ENCODE data around the gene CEMIP2. TPM values are rescaled to one million over a fixed set of nuclear protein-coding genes. Genes with fewer than 3 reads are reported as not detected.

CEMIP2 gene
- total RNA-seq, 1 donor from 2014 or later = 9.3 TPM

GRCh38 chr9:71690689-71691435 is 77.5 kb downstream of the CEMIP2 start:
- DNase-seq (ENCODE audit: missing footprints) = no peak
- no peak for ATAC-seq

GRCh38 chr9:71690063-71690688 is 78.1 kb downstream of the CEMIP2 start:
- DNase-seq (ENCODE audit: missing footprints) (no peak), ATAC-seq (no peak)
- intact Hi-C loops (cut with DNase I) = no loop called here

More at GRCh38 chr9:71690689-71691435, 77.5 kb downstream of the CEMIP2 start:
- intact Hi-C loops (cut with DNase I) = no loop called here

GRCh38 chr9:71687676-71688075 is 80.6 kb downstream of the CEMIP2 start:
- ATAC-seq (no peak), DNase-seq (ENCODE audit: missing footprints) (no peak)
- intact Hi-C loops (cut with DNase I) = no loop called here

- ATAC-seq = no peak
- intact Hi-C loops (cut with DNase I) = no loop called here
- no peak for DNase-seq (ENCODE audit: missing footprints)
These were observed 82.3 kb downstream of the CEMIP2 start for GRCh38 chr9:71685988-71686387.

GRCh38 chr9:71685394-71685793 is 82.9 kb downstream of the CEMIP2 start:
- DNase-seq (ENCODE audit: missing footprints) (no peak), ATAC-seq (no peak)
- intact Hi-C loops (cut with DNase I) = no loop called here

GRCh38 chr9:71684566-71684965 is 83.7 kb downstream of the CEMIP2 start:
- ATAC-seq = no peak
- intact Hi-C loops (cut with DNase I) = no loop called here

GRCh38 chr9:71683598-71684235 is 84.6 kb downstream of the CEMIP2 start:
- no peak for ATAC-seq
- intact Hi-C loops (cut with DNase I) = no loop called here
- DNase-seq (ENCODE audit: missing footprints) = no peak

More at GRCh38 chr9:71684566-71684965, 83.7 kb downstream of the CEMIP2 start:
- no peak for DNase-seq (ENCODE audit: missing footprints)

- intact Hi-C loops (cut with DNase I) = no loop called here
- ATAC-seq = no peak
These were observed 86.5 kb downstream of the CEMIP2 start for GRCh38 chr9:71681708-71682272.

GRCh38 chr9:71681104-71681707 is 87.1 kb downstream of the CEMIP2 start:
- intact Hi-C loops (cut with DNase I) = no loop called here
- ATAC-seq = no peak
- no peak for DNase-seq (ENCODE audit: missing footprints)

More at GRCh38 chr9:71681708-71682272, 86.5 kb downstream of the CEMIP2 start:
- DNase-seq (ENCODE audit: missing footprints) = no peak

GRCh38 chr9:71680189-71680980 is 87.9 kb downstream of the CEMIP2 start:
- DNase-seq (ENCODE audit: missing footprints) (no peak), ATAC-seq (no peak)
- intact Hi-C loops (cut with DNase I) = no loop called here

GRCh38 chr9:71678999-71679398 is 89.3 kb downstream of the CEMIP2 start:
- no peak for ATAC-seq
- intact Hi-C loops (cut with DNase I) = no loop called here
- no peak for DNase-seq (ENCODE audit: missing footprints)

GRCh38 chr9:71677209-71677608 is 91.1 kb downstream of the CEMIP2 start:
- DNase-seq (ENCODE audit: missing footprints) (no peak), ATAC-seq (no peak)
- intact Hi-C loops (cut with DNase I) = no loop called here

- intact Hi-C loops (cut with DNase I) = no loop called here
These were observed 91.9 kb downstream of the CEMIP2 start for GRCh38 chr9:71676460-71676859.

GRCh38 chr9:71675857-71676165 is 92.5 kb downstream of the CEMIP2 start:
- DNase-seq (ENCODE audit: missing footprints) = no peak

More at GRCh38 chr9:71676460-71676859, 91.9 kb downstream of the CEMIP2 start:
- ATAC-seq (no peak), DNase-seq (ENCODE audit: missing footprints) (no peak)

GRCh38 chr9:71675105-71675856 is 93.0 kb downstream of the CEMIP2 start:
- no peak for ATAC-seq
- intact Hi-C loops (cut with DNase I) = no loop called here
- no peak for DNase-seq (ENCODE audit: missing footprints)

More at GRCh38 chr9:71675857-71676165, 92.5 kb downstream of the CEMIP2 start:
- ATAC-seq = no peak
- intact Hi-C loops (cut with DNase I) = no loop called here

- intact Hi-C loops (cut with DNase I) = loop anchor here (5.0 kb wide), 1 partner anchor 40 kb away; no protein-coding TSS in a partner anchor
- DNase-seq (ENCODE audit: missing footprints) = no peak
- no peak for ATAC-seq
These were observed 95.7 kb downstream of the CEMIP2 start for GRCh38 chr9:71672573-71672972.

GRCh38 chr9:71671289-71671688 is 97.0 kb downstream of the CEMIP2 start:
- no peak for DNase-seq (ENCODE audit: missing footprints)
- no peak for ATAC-seq
- intact Hi-C loops (cut with DNase I) = loop anchor here (5.0 kb wide), 1 partner anchor 39 kb away; no protein-coding TSS in a partner anchor

GRCh38 chr9:71670121-71670520 is 98.2 kb downstream of the CEMIP2 start:
- DNase-seq (ENCODE audit: missing footprints) (no peak), ATAC-seq (no peak)
- intact Hi-C loops (cut with DNase I) = loop anchor here (5.0 kb wide), 1 partner anchor 38 kb away; no protein-coding TSS in a partner anchor

Data from Right ventricle myocardium inferior (tissue), 1 donor.